K562 (cell line): Measurements from ENCODE around the gene IRF2BP2. TPM values are rescaled to one million over a fixed set of nuclear protein-coding genes. Genes with fewer than 3 reads are reported as not detected.

Experiments
- BRD9 ChIP-seq: fragments of 450-650 bp; IDR thresholded peaks from 2 replicates; pipeline ENCODE4 v1.6.1; 2018; ENCODE audit warnings: low read depth; ENCODE audit not compliant: partially characterized antibody
- GABPB1 ChIP-seq: sonication (generic); formaldehyde crosslinking; IDR thresholded peaks from 2 replicates; pipeline ENCODE4 v1.8.0; 2022; ENCODE audit warnings: mild to moderate bottlenecking, missing genetic modification reagents
- GMEB1 ChIP-seq: fragments of 250-450 bp; sonication (Bioruptor Pico); IDR thresholded peaks from 2 replicates; pipeline ENCODE4 v1.4.0; 2020; ENCODE audit warnings: mild to moderate bottlenecking
- GTF2E2 ChIP-seq: fragments of 200-800 bp; sonication (Bioruptor generic); IDR thresholded peaks from 2 replicates; pipeline ENCODE4 v1.6.1; 2016; ENCODE audit warnings: missing genetic modification characterization, missing compliant biosample characterization
- JUND ChIP-seq, 2 experiments: IDR thresholded peaks; 2 replicates in 1 of 2; 3 replicates in 1 of 2; pipeline ENCODE4 v1.6.1; 2011; ENCODE audit warnings: borderline replicate concordance in 2 of 2, low read depth in 2 of 2, low read length in 2 of 2, improper control_type of control experiment in 1 of 2, missing biosample characterization in 1 of 2, missing genetic modification characterization in 1 of 2, missing genetic modification reagents in 1 of 2
- KAT7 ChIP-seq: sonication (generic); formaldehyde crosslinking; IDR thresholded peaks from 2 replicates; pipeline ENCODE4 v1.8.0; 2022; ENCODE audit warnings: missing genetic modification reagents, mild to moderate bottlenecking, borderline replicate concordance
- KLF6 ChIP-seq: fragments of 250-450 bp; sonication (Bioruptor Pico); IDR thresholded peaks from 2 replicates; pipeline ENCODE4 v1.4.0; 2020; ENCODE audit warnings: mild to moderate bottlenecking, moderate library complexity, borderline replicate concordance
- MLLT1 ChIP-seq, 2 experiments: fragments of 450-650 bp; IDR thresholded peaks; 2 replicates each; pipeline ENCODE4 v1.6.1; 2016
- MYC ChIP-seq, 2 experiments: fragments of 250-450 bp in 1 of 2; sonication (Bioruptor Pico) in 1 of 2; IDR thresholded peaks; 2 replicates each; pipeline versions ENCODE4 v1.5.1 to v1.6.1; 2012 to 2021; ENCODE audit warnings: low read depth in 2 of 2, borderline replicate concordance in 1 of 2, improper control_type of control experiment in 1 of 2, low read length in 1 of 2, mild to moderate bottlenecking in 1 of 2, moderate library complexity in 1 of 2
- NFRKB ChIP-seq: fragments of 450-650 bp; IDR thresholded peaks from 2 replicates; pipeline ENCODE4 v1.6.1; 2016; ENCODE audit warnings: low read depth
- NR2C2 ChIP-seq, 2 experiments: fragments of 200-800 bp in 1 of 2; sonication (Bioruptor generic) in 1 of 2; sonication (generic) in 1 of 2; formaldehyde crosslinking in 1 of 2; IDR thresholded peaks; 2 replicates each; pipeline versions ENCODE4 v1.6.1 to v1.8.0; 2016 to 2022; ENCODE audit warnings: mild to moderate bottlenecking in 1 of 2, missing compliant biosample characterization in 1 of 2, missing genetic modification characterization in 1 of 2, missing genetic modification reagents in 1 of 2
- POLR2H ChIP-seq: IDR thresholded peaks from 2 replicates; pipeline ENCODE4 v1.6.1; 2016; ENCODE audit warnings: missing genetic modification characterization, low read depth, mild to moderate bottlenecking, control low read depth, missing compliant biosample characterization, moderate library complexity
- TCF3 ChIP-seq: sonication (generic); formaldehyde crosslinking; IDR thresholded peaks from 2 replicates; pipeline ENCODE4 v1.4.0; 2020; ENCODE audit warnings: mild to moderate bottlenecking, missing genetic modification reagents
- ZNF609 ChIP-seq: sonication (generic); formaldehyde crosslinking; IDR thresholded peaks from 2 replicates; pipeline ENCODE4 v1.8.1; 2023; ENCODE audit warnings: missing genetic modification reagents, mild to moderate bottlenecking, borderline replicate concordance
- polyA plus RNA-seq, 8 experiments: library from polyadenylated mRNA; depleted of rRNA in 4 of 8; stranded (reverse) in 5 of 8; unstranded in 3 of 8; fragments of >200 nt; fragmentation: Nextera tagmentation in 2 of 8; fragmentation: Illumina TruSeq in 1 of 8; extraction: Ambion mirVana in 2 of 8; extraction: Trizol in 1 of 8; gene quantifications; 2 replicates each; pipeline versions ENCODE4 v1.2.1 to v1.2.3, GENCODE V29; 2011 to 2014; ENCODE audit warnings: inconsistent platforms in 1 of 8, missing spikeins in 1 of 8
- total RNA-seq, 7 experiments: library from RNA; depleted of rRNA in 6 of 7; stranded (reverse); fragments of >200 nt in 6 of 7; fragmentation: Illumina TruSeq in 2 of 7; extraction: Trizol in 2 of 7; gene quantifications; 2 replicates each; pipeline versions ENCODE4 v1.2.1 to v1.2.3, GENCODE V29; 2011 to 2021; ENCODE audit warnings: low replicate concordance in 1 of 7
- TF ChIP-seq, protein P1 (sequence below): sonication (generic); IDR thresholded peaks from 2 replicates; pipeline ENCODE4 v1.6.1; 2016

IRF2BP2 gene
- total and polyA plus RNA-seq, 9 of the 15 experiments (the other 6 are each of a cell fraction or from before 2014, with no cell fraction given) = 7.7 to 68.6 (median 22.1) TPM

DNA sequence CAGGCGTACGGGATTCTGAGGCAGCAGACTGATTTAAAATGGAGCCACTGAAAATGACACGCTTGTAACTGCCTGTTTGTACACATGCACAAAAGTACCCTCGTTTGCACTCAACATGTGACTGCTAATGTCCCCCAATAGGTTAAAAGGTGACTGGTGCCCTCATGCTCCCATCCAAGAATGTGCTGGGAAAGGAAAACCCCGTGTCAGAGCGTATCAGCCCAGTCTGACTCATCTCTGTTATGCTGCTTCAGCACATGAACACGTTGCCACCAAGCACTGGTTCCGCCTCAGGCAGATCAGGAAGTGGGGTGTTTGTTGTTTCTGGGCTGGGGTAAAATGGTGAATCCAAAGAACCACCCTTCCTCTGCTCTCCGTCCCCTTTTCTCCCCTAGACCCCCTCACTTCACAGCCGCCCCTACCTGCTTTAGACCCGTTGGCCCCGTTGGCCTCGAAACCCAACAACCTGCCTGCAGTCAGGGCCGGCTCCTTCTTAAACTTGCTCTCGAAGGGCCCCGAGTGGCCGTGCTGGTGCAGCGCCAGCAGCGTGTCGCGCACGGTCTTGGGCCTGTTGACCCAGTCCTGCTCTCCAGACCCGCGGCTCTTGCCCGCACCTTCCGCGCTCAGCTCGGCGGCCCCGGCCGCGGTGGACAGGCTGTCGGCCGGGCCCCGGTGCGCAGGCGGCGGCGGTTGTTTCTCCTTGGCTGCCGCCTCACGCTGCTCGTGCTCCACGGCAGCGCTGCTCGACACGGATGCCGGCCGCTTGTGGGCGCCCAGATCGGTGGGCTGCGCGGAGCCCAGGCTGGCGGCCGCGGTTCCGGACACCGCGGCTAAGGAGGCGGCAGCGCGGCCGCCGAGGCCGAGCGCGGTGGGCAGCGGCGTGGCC, 1.7 kb downstream of the IRF2BP2 start (continued):
- TF ChIP-seq, protein P1, sequence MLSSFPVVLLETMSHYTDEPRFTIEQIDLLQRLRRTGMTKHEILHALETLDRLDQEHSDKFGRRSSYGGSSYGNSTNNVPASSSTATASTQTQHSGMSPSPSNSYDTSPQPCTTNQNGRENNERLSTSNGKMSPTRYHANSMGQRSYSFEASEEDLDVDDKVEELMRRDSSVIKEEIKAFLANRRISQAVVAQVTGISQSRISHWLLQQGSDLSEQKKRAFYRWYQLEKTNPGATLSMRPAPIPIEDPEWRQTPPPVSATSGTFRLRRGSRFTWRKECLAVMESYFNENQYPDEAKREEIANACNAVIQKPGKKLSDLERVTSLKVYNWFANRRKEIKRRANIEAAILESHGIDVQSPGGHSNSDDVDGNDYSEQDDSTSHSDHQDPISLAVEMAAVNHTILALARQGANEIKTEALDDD = no peak
- TF ChIP-seq KLF6 (CRISPR knock-in tag) = peak; percentile 84; the same call in 1 of the 2 replicates
- peak; percentile 53 for TF ChIP-seq TCF3 (CRISPR knock-in tag)
- TF ChIP-seq MYC (IDR thresholded peaks at IDR 0.05; ENCODE audit: low read depth, low read length) = peak; percentile 91
- peak; percentile 77 for TF ChIP-seq MYC (CRISPR knock-in tag; IDR thresholded peaks at IDR 0.05; ENCODE audit: borderline replicate concordance, low read depth)
- peak; percentile 88 for TF ChIP-seq BRD9
- TF ChIP-seq KAT7 (CRISPR knock-in tag) = peak; percentile 72; the same call in 1 of the 2 replicates
- peak; percentile 80 for TF ChIP-seq POLR2H (tag)
- peak; percentile 96 to 97; a peak in 3 of 4 replicates for TF ChIP-seq MLLT1 (IDR thresholded peaks at IDR 0.05)
- peak; percentile 73 for TF ChIP-seq GTF2E2
- TF ChIP-seq NR2C2 (CRISPR knock-in tag; IDR thresholded peaks at IDR 0.05) = no peak
- peak; percentile 62 for TF ChIP-seq NR2C2 (tag; IDR thresholded peaks at IDR 0.05)
- TF ChIP-seq JUND (IDR thresholded peaks at IDR 0.05; ENCODE audit: borderline replicate concordance, low read depth, low read length) = peak; percentile 97
- TF ChIP-seq JUND (tag; IDR thresholded peaks at IDR 0.05; ENCODE audit: borderline replicate concordance, low read depth, low read length) = peak; percentile 99
- no peak for TF ChIP-seq GMEB1 (CRISPR knock-in tag)
- peak; percentile 91 for TF ChIP-seq NFRKB
- peak; percentile 52; the same call in 1 of the 2 replicates for TF ChIP-seq ZNF609 (CRISPR knock-in tag)
- TF ChIP-seq GABPB1 = peak; percentile 66; the same call in 1 of the 2 replicates
